ENCODE data around the gene SPATA6L. TPM values are rescaled to one million over a fixed set of nuclear protein-coding genes. Genes with fewer than 3 reads are reported as not detected.

SPATA6L gene
- total and polyA plus RNA-seq, 2 of the 13 experiments (the other 11 are each of a cell fraction or from before 2014, with no cell fraction given), result 1.1 to 1.9 TPM

DNA sequence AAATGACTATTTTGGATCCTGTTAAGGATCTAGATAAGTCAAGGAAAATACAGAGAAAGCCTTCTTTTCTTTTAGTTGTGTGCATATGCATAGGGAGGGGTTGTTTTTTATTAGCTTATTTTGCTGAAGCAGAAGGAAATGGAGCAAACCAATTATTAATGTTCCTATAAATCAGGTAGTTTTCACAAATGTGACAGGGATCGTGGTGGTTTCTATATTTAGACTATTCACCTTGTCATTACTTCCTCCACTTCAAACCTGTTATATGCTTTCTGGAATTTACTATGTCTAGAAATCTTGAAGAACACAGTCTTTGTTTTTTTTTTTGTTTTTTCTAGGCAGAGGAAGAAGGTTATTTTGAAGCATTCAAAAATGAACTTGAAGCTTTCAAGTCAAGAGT lies 35.2 kb upstream of the SPATA6L start:
- no peaks in the 10 kb centered on the region for H4K20me1 ChIP-seq (ENCODE audit: insufficient read depth, low read length)
- no peak overlapping the region for H2AFZ ChIP-seq (ENCODE audit: low read length)
- H3K27me3 ChIP-seq (ENCODE audit: control insufficient read depth in 1 of 2, insufficient read depth in 2 of 2, low read length in 2 of 2), result no peaks in the 10 kb centered on the region
- ChIA-PET POLR2A (interaction anchor here (1.4 to 1.5 kb wide), 2 partner anchors 22 to 24 kb away, joined by 3 to 5 read pairs; partner anchors contain the start of gene CDC37L1), CTCF (ENCODE audit: low intra/inter-chr PET ratio, low total read pairs) (no interaction called here)
- H3K4me3 ChIP-seq (replicated peaks in 1 of 3; ENCODE audit: insufficient read depth in 1 of 3, low read depth in 2 of 3, low read length in 3 of 3), result no peak overlapping the region
- no peak overlapping the region for H3K4me2 ChIP-seq (ENCODE audit: low read depth, low read length)
- 100% methylated on average over 1 of the region's 1 CpG for WGBS (ENCODE audit: low lambda C conversion rate)
- DNase-seq (ENCODE audit: low spot score), result no peak
- no peak for ATAC-seq
- peaks cover 0 to 10% of the 10 kb centered on the region in 2 experiments; a peak in 4 of 5 replicates for H3K36me3 ChIP-seq (replicated peaks in 1 of 2; ENCODE audit: control insufficient read depth in 1 of 2, insufficient read depth in 2 of 2, low read length in 2 of 2)
- no peak for FAIRE-seq
- BruUV-seq (replicated peaks), result no TSS peak
- no peaks in the 10 kb centered on the region for H3K9me3 ChIP-seq (ENCODE audit: low read length)
- in situ Hi-C loops (cut with HindIII; ENCODE audit: extremely low pct_ligation_motif_present, low pct_unique_long_range_greater_than_20kb), result no loop called here
- no peaks in the 10 kb centered on the region for H3K79me2 ChIP-seq (ENCODE audit: insufficient read depth, low read length)
- peaks cover 25% of the 10 kb centered on the region for H3K4me1 ChIP-seq (ENCODE audit: insufficient read depth, low read length)
- H3K9ac ChIP-seq (ENCODE audit: insufficient read depth, low read depth, low read length), result no peak overlapping the region
- H3K27ac ChIP-seq (ENCODE audit: extremely low read length, insufficient read depth, low read length), result no peak overlapping the region
- intact Hi-C loops (cut with micrococcal nuclease; ENCODE audit: unreplicated experiment), result loop anchor here (2.0 kb wide), 1 partner anchor 21 kb away; no protein-coding TSS in a partner anchor
- TF ChIP-seq TP53 (CRISPR knock-in tag; conservative IDR thresholded peaks at IDR 0.05) (no peak), HNF4G (IDR thresholded peaks at IDR 0.05; ENCODE audit: borderline replicate concordance, low read depth, low read length) (no peak), HNF4G (CRISPR knock-in tag; IDR thresholded peaks at IDR 0.05; ENCODE audit: borderline replicate concordance, low read depth) (no peak), ETS1 (CRISPR knock-in tag; IDR thresholded peaks at IDR 0.05) (no peak), ZNF572 (CRISPR knock-in tag; IDR thresholded peaks at IDR 0.05) (no peak), THAP8 (CRISPR knock-in tag; IDR thresholded peaks at IDR 0.05; ENCODE audit: borderline replicate concordance) (no peak), CREB3 (CRISPR knock-in tag; IDR thresholded peaks at IDR 0.05) (no peak), RERE (CRISPR knock-in tag; IDR thresholded peaks at IDR 0.05; ENCODE audit: low read depth) (no peak), CREM (IDR thresholded peaks at IDR 0.05) (no peak), CREM (CRISPR knock-in tag; IDR thresholded peaks at IDR 0.05) (no peak), ZNF225 (CRISPR knock-in tag; IDR thresholded peaks at IDR 0.05) (no peak), ZNF143 (CRISPR knock-in tag; IDR thresholded peaks at IDR 0.05) (no peak)
- TF ChIP-seq, protein P1, sequence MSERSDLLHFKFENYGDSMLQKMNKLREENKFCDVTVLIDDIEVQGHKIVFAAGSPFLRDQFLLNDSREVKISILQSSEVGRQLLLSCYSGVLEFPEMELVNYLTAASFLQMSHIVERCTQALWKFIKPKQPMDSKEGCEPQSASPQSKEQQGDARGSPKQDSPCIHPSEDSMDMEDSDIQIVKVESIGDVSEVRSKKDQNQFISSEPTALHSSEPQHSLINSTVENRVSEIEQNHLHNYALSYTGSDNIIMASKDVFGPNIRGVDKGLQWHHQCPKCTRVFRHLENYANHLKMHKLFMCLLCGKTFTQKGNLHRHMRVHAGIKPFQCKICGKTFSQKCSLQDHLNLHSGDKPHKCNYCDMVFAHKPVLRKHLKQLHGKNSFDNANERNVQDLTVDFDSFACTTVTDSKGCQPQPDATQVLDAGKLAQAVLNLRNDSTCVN (CRISPR knock-in tag; IDR thresholded peaks at IDR 0.05; ENCODE audit: borderline replicate concordance), result no peak
- TF ChIP-seq, protein P2, sequence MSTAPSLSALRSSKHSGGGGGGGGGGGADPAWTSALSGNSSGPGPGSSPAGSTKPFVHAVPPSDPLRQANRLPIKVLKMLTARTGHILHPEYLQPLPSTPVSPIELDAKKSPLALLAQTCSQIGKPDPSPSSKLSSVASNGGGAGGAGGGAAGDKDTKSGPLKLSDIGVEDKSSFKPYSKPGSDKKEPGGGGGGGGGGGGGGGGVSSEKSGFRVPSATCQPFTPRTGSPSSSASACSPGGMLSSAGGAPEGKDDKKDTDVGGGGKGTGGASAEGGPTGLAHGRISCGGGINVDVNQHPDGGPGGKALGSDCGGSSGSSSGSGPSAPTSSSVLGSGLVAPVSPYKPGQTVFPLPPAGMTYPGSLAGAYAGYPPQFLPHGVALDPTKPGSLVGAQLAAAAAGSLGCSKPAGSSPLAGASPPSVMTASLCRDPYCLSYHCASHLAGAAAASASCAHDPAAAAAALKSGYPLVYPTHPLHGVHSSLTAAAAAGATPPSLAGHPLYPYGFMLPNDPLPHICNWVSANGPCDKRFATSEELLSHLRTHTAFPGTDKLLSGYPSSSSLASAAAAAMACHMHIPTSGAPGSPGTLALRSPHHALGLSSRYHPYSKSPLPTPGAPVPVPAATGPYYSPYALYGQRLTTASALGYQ (CRISPR knock-in tag; IDR thresholded peaks at IDR 0.05), result no peak

Data from HepG2 (cell line).